Measurements from ENCODE around the gene MFAP1.

The MFAP1 gene

GRCh38 chr15:43792761-43793476 lies 31.6 kb downstream of the MFAP1 start:
- Histone ChIP-seq H3K4me3 (ENCODE audit: low read depth, low read length) (peak overlapping the region; percentile 91), H3K4me1 (peaks cover 2% of the 10 kb centered on the region; the same call in 1 of the 2 replicates), H3K9me3 (no peaks in the 10 kb centered on the region), H3K36me3 (peaks cover 35% of the 10 kb centered on the region), H3K27me3 (no peaks in the 10 kb centered on the region)
- no peak for DNase-seq
- TF ChIP-seq, protein P1, sequence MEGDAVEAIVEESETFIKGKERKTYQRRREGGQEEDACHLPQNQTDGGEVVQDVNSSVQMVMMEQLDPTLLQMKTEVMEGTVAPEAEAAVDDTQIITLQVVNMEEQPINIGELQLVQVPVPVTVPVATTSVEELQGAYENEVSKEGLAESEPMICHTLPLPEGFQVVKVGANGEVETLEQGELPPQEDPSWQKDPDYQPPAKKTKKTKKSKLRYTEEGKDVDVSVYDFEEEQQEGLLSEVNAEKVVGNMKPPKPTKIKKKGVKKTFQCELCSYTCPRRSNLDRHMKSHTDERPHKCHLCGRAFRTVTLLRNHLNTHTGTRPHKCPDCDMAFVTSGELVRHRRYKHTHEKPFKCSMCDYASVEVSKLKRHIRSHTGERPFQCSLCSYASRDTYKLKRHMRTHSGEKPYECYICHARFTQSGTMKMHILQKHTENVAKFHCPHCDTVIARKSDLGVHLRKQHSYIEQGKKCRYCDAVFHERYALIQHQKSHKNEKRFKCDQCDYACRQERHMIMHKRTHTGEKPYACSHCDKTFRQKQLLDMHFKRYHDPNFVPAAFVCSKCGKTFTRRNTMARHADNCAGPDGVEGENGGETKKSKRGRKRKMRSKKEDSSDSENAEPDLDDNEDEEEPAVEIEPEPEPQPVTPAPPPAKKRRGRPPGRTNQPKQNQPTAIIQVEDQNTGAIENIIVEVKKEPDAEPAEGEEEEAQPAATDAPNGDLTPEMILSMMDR (IDR thresholded peaks at IDR 0.05; ENCODE audit: low read depth, low read length): no peak

GRCh38 chr15:43791993-43792760 lies 32.3 kb downstream of the MFAP1 start, which contains the start of gene SERF2:
Gene SERF2, plus strand, starts transcription at chr15:43792320. Its CDS starts 57 bp downstream, at chr15:43792377.
- Histone ChIP-seq H3K4me3 (ENCODE audit: low read depth, low read length) (peak within 1 kb of the TSS; percentile 91), H3K9me3 (no peaks in the 10 kb centered on the region), H3K4me1 (peaks cover 2% of the 10 kb centered on the region; the same call in 1 of the 2 replicates), H3K36me3 (peaks cover 35% of the 10 kb centered on the region), H3K27me3 (no peaks in the 10 kb centered on the region)
- TF ChIP-seq, protein P1 (IDR thresholded peaks at IDR 0.05; ENCODE audit: low read depth, low read length): no peak
- DNase-seq: peak; percentile 100

DNA sequence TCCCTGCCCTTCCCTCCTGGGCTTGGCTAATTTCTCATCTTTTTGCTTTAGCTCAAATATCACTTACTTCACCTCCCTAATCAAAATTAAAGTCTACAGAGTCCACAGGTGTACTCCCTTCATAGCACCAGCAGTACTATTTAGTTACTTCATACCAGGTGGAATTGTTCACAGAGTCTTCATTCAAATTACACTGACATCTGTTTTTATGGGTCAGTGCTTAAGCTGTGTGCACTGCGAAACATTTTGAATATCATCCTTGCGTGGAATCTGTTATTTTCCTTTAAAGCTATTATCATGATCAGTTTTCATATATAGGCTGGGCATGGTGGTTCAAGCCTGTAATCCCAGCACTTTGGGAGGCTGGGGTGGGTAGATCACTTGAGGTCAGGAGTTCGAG lies 35.1 kb downstream of the MFAP1 start:
- Histone ChIP-seq H3K27me3 (no peaks in the 10 kb centered on the region), H3K4me1 (peaks cover 1% of the 10 kb centered on the region; the same call in 1 of the 2 replicates), H3K4me3 (ENCODE audit: low read depth, low read length) (no peak overlapping the region), H3K9me3 (no peaks in the 10 kb centered on the region; the same call in 1 of the 2 replicates), H3K36me3 (peaks cover 14% of the 10 kb centered on the region)
- no peak for DNase-seq
- TF ChIP-seq, protein P1 (IDR thresholded peaks at IDR 0.05; ENCODE audit: low read depth, low read length): no peak

DNA sequence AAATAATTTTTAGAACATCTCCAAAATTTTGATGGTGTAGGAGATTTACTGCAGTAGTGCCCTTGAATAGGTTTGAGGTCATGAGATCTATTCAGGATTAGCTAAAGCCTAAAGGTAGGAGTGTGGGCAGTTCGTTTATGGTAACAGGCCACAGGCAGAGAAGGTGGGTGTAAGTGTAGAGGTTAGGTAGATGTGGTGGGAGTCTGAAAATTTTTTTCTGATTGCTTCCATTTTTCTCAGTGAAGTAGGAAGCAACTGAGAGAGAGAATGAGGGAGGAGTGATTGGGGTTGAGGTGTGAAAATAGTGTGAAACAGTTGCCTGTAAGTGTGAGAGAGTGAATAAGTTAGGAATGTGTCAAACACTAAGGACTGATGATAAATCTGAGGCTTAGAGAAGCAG lies 45.5 kb downstream of the MFAP1 start:
- H3K4me1 ChIP-seq: 0 out of 2 replicates have a peak, but pooled peaks cover 3% of the 10 kb centered on the region

DNA sequence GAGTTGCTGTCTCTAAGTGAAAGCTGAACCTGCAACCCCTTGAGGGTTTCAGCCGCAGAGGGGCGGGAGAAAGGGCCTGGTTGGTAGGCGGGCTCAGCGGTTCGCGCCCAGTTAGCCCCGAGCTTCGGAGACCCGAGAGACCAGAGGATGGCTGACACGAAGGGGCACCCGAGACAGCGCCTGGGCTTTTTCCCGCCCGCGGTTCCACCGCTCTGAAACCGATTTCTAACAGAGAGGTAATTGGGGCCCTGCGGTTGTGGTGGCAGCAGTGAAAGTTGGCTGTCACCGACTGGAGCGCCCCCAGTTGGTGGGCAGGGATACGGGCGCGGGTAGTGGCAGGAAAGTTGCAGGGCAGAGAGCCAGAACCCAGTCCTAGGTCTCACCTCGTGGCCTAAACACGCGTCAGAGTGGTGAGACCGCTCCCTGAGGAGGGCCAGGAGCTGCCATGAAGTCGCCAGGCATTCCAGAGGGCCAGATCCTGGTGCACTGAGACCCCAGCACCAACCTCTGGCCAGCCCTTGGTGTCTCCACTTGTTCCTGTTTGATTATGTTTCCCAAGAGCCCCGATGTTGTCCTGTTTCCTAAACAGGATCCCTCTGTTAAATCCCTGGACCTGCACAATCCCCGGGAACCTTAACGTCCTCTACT lies 47.1 kb downstream of the MFAP1 start:
- Histone ChIP-seq H3K4me3 (ENCODE audit: low read depth, low read length) (peak overlapping the region; percentile 72), H3K27me3 (no peaks in the 10 kb centered on the region), H3K9me3 (no peaks in the 10 kb centered on the region), H3K4me1 (0 out of 2 replicates have a peak, but pooled peaks cover 3% of the 10 kb centered on the region), H3K36me3 (peaks cover 12% of the 10 kb centered on the region)
- TF ChIP-seq, protein P1 (IDR thresholded peaks at IDR 0.05; ENCODE audit: low read depth, low read length): peak; percentile 48
- peak; percentile 71 for DNase-seq

More for the DNA sequence above, 45.5 kb downstream of the MFAP1 start:
- no peaks in the 10 kb centered on the region for H3K27me3 ChIP-seq
- TF ChIP-seq, protein P1 (IDR thresholded peaks at IDR 0.05; ENCODE audit: low read depth, low read length): no peak
- no peaks in the 10 kb centered on the region for H3K9me3 ChIP-seq
- no peak overlapping the region for H3K4me3 ChIP-seq (ENCODE audit: low read depth, low read length)
- peaks cover 3% of the 10 kb centered on the region; the same call in 1 of the 2 replicates for H3K36me3 ChIP-seq
- no peak for DNase-seq

Data from BE2C (cell line).